ENCODE measurements around the gene ZNF804B. TPM values are rescaled to one million over a fixed set of nuclear protein-coding genes. Genes with fewer than 3 reads are reported as not detected.

Gene ZNF804B
- total RNA-seq, 1 experiment from 2014 or later, result not detected

- no peaks in the 10 kb centered on the region for H3K4me1 ChIP-seq (replicated peaks; ENCODE audit: insufficient read depth)
- no peak overlapping the region for H3K4me3 ChIP-seq
- POLR2A ChIA-PET (ENCODE audit: unreplicated experiment), result no interaction called here
- H3K9me2 ChIP-seq (ENCODE audit: insufficient read depth), result no peaks in the 10 kb centered on the region
- H2AFZ ChIP-seq, result no peak overlapping the region
- no peak overlapping the region for H3K27ac ChIP-seq
- H4K20me1 ChIP-seq (ENCODE audit: insufficient read depth), result no peaks in the 10 kb centered on the region
- no peak for DNase-seq
- no peaks in the 10 kb centered on the region for H3K79me2 ChIP-seq (ENCODE audit: low read depth)
- H3K27me3 ChIP-seq (ENCODE audit: insufficient read depth, low read depth), result no peaks in the 10 kb centered on the region
- TF ChIP-seq EZH2 (IDR thresholded peaks at IDR 0.05; ENCODE audit: low read depth), result no peak
- TF ChIP-seq, protein P1, sequence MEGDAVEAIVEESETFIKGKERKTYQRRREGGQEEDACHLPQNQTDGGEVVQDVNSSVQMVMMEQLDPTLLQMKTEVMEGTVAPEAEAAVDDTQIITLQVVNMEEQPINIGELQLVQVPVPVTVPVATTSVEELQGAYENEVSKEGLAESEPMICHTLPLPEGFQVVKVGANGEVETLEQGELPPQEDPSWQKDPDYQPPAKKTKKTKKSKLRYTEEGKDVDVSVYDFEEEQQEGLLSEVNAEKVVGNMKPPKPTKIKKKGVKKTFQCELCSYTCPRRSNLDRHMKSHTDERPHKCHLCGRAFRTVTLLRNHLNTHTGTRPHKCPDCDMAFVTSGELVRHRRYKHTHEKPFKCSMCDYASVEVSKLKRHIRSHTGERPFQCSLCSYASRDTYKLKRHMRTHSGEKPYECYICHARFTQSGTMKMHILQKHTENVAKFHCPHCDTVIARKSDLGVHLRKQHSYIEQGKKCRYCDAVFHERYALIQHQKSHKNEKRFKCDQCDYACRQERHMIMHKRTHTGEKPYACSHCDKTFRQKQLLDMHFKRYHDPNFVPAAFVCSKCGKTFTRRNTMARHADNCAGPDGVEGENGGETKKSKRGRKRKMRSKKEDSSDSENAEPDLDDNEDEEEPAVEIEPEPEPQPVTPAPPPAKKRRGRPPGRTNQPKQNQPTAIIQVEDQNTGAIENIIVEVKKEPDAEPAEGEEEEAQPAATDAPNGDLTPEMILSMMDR (conservative IDR thresholded peaks at IDR 0.05), result no peak
- intact Hi-C loops (cut with micrococcal nuclease; ENCODE audit: unreplicated experiment), result no loop called here
- H3K4me2 ChIP-seq, result no peak overlapping the region
- H3K36me3 ChIP-seq (ENCODE audit: low read depth), result no peaks in the 10 kb centered on the region
- no peaks in the 10 kb centered on the region for H3F3A ChIP-seq (ENCODE audit: insufficient read depth, low read depth)
- BruUV-seq (replicated peaks), result no TSS peak
- no peaks in the 10 kb centered on the region for H3K9me3 ChIP-seq (ENCODE audit: insufficient read depth, low read depth)
- CTCF ChIA-PET, result no interaction called here
Measured at GRCh38 chr7:88885131-88885530, 125.6 kb downstream of the ZNF804B start.

GRCh38 chr7:88888684-88889083 lies 129.2 kb downstream of the ZNF804B start:
- no peak overlapping the region for H3K4me2 ChIP-seq
- intact Hi-C loops (cut with micrococcal nuclease; ENCODE audit: unreplicated experiment), result no loop called here
- H3K27me3 ChIP-seq (ENCODE audit: insufficient read depth, low read depth), result no peaks in the 10 kb centered on the region
- H3K9me2 ChIP-seq (ENCODE audit: insufficient read depth), result no peaks in the 10 kb centered on the region
- no peak overlapping the region for H3K27ac ChIP-seq
- TF ChIP-seq EZH2 (IDR thresholded peaks at IDR 0.05; ENCODE audit: low read depth), result no peak
- TF ChIP-seq, protein P1 (conservative IDR thresholded peaks at IDR 0.05), result no peak
- H3K36me3 ChIP-seq (ENCODE audit: low read depth), result no peaks in the 10 kb centered on the region
- no TSS peak for BruUV-seq (replicated peaks)
- no peaks in the 10 kb centered on the region for H3K79me2 ChIP-seq (ENCODE audit: low read depth)
- H3K9me3 ChIP-seq (ENCODE audit: insufficient read depth, low read depth), result no peaks in the 10 kb centered on the region
- H3K4me1 ChIP-seq (replicated peaks; ENCODE audit: insufficient read depth), result no peaks in the 10 kb centered on the region
- H2AFZ ChIP-seq, result no peak overlapping the region
- H3K4me3 ChIP-seq, result no peak overlapping the region
- H3F3A ChIP-seq (ENCODE audit: insufficient read depth, low read depth), result no peaks in the 10 kb centered on the region
- ChIA-PET CTCF (no interaction called here), POLR2A (ENCODE audit: unreplicated experiment) (no interaction called here)
- DNase-seq, result no peak
- no peaks in the 10 kb centered on the region for H4K20me1 ChIP-seq (ENCODE audit: insufficient read depth)

DNA sequence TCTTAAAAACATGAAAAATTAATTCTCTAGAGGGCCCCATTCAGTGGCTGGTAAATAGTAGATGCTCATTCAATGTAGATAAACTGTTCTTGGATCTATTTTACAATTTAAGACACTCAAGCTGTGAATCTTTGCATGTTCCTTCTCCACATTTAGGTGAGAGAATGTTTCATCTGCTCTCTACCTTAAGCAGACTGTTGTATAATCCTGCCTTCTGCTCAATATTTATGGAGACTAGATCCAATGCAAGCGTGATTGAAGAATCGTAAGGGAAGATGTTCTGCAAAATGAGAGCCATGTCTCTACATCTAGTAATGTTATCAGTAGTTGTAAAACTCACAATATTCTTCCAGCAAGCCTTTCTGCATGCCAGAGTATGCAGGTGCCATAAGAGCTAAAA lies 151.0 kb downstream of the ZNF804B start:
- Histone ChIP-seq H3K9me2 (ENCODE audit: insufficient read depth) (no peaks in the 10 kb centered on the region; the same call in 1 of the 2 replicates), H3K4me2 (no peak overlapping the region), H3K4me1 (replicated peaks; ENCODE audit: insufficient read depth) (no peaks in the 10 kb centered on the region), H2AFZ (no peak overlapping the region), H3K27ac (no peak overlapping the region), H3K79me2 (ENCODE audit: low read depth) (no peaks in the 10 kb centered on the region), H3K36me3 (ENCODE audit: low read depth) (no peaks in the 10 kb centered on the region), H3K27me3 (ENCODE audit: insufficient read depth, low read depth) (no peaks in the 10 kb centered on the region), H4K20me1 (ENCODE audit: insufficient read depth) (no peaks in the 10 kb centered on the region), H3F3A (ENCODE audit: insufficient read depth, low read depth) (no peaks in the 10 kb centered on the region), H3K9me3 (ENCODE audit: insufficient read depth, low read depth) (no peaks in the 10 kb centered on the region), H3K4me3 (no peak overlapping the region)
- DNase-seq, result no peak
- CTCF ChIA-PET, result no interaction called here
- no TSS peak for BruUV-seq (replicated peaks)
- POLR2A ChIA-PET (ENCODE audit: unreplicated experiment), result no interaction called here
- intact Hi-C loops (cut with micrococcal nuclease; ENCODE audit: unreplicated experiment), result no loop called here
- no peak for TF ChIP-seq EZH2 (IDR thresholded peaks at IDR 0.05; ENCODE audit: low read depth)
- TF ChIP-seq, protein P1 (conservative IDR thresholded peaks at IDR 0.05), result no peak
